ENCODE measurements around the gene XIRP2.

Gene XIRP2

GRCh38 chr2:167140767-167141166, 252.5 kb downstream of the XIRP2 start:
- FAIRE-seq: no peak

- FAIRE-seq: no peak
Measured at GRCh38 chr2:167142554-167142953, 254.3 kb downstream of the XIRP2 start.

DNA sequence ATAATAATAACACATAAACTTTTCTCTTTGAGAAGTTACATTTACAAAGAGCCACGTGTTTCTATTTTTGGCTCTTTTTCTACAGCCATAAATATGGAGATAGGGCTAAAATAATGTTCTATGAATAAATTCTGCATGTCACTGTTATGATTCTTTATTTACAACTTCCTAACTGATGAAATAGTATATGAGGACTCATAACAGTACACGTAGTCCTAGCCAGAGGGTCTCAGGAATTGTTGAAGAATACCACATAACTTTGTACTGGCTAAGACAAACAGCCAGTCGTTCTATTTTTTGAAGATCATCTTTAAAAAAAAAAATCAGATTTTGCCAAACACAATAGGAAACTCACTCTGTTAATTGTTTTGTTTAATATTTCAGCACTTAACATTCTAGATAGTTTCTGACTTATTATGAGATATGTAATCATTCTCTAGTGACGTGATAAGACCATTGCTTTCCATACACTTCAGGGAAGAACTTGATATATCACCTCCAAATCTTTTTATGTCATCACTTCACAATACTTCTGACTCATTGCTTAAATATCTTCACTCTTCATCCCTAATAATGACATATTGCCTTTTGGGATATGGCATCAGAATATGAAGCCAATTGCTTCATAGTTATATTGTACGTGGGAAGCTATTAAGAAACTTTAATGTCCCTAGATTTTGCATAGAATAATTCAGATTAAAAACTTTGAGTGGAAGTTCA, 256.1 kb downstream of the XIRP2 start:
- no peak for FAIRE-seq

DNA sequence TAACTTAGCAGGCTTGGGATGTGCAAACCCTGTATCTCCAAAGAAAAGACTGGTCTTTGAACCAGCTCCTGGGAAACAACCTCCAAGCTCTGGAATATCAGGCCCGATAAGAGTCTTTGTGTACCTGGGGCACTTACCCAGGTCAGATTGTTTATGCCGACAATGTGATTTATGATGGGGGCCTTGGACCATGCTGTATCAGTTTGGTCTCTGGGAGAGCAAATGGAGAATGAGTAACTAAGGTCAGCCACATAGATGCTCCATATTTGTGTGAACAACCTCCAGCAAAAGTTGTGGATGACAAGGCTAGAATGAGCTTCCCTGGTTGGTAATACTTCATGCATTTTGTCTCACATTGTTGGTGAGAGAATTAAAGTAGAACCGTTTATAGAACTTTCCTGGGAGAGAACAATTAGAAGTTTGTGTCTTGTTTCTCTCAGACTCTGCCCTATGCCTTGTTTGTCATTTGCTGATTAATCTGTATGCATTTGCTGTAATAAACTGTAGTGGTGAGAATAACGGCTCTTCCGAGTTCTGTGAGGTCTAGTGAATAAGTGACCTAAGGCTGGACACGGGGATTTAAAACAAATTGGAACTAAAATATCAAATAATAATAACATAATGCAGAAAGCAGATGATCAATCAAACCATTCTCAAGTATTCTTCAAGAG, 259.1 kb downstream of the XIRP2 start:
- FAIRE-seq: no peak

DNA sequence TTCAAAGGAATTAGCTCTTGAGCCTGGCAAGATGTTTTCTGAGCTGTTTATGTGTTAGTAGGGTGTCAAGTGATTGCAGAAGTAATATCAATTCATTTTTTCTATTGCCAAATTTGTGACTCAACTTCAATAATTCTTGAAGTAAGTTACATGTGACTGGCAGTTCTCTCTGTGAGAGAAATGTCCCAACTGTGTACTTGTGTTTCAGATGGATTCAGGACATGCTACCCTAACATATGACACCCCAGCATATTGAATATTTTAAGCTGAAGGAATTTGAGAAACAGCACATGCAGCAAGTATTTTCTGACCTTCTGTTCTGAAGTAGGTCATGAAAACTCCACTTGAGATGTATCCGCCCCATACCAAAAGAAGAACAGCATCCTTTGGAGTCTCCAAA, 263.6 kb downstream of the XIRP2 start:
- FAIRE-seq: no peak

DNA sequence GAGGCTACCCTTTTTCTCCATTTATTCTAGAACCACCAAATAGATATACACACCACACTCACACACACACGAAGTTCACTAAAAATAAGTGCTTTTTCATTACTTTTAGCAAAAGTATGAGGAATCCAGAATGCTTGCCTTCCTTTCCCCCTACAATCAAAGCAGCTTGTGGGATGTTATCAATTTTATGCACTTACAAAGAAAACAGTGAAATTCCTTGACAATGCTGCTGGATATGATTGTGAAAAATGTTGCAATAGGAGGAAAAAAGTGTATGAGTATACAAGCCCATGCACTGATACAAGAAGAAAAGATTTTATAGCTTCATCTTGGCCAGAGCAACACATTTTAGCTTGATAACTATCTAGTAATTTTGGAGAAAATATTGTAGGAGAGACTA, 269.2 kb downstream of the XIRP2 start:
- no peak for FAIRE-seq

- no peak for FAIRE-seq
Measured at GRCh38 chr2:167177196-167177595, 288.9 kb downstream of the XIRP2 start.

- no peak for FAIRE-seq
Measured at GRCh38 chr2:167181134-167181533, 292.9 kb downstream of the XIRP2 start.

GRCh38 chr2:167181688-167182087, 293.4 kb downstream of the XIRP2 start:
- no peak for FAIRE-seq

DNA sequence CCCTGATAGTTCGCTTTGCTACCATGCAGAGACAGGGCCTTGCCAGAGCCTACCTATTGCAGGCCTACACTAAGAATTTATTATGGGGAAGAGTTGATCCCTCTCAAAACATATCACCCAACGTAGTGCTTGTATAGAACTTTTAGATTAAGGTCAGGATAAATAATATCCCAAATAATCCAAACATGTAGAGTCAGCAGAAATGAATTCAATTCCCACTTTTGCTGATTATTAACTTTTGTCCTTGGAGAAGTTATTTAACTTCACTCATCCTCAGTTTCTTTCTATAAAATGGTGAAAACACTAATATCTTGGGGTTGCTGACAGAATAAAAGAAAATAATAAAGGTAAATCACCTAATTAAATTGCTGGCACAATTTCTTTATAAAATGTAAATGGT, 294.1 kb downstream of the XIRP2 start:
- FAIRE-seq: no peak

- FAIRE-seq: no peak
Measured at GRCh38 chr2:167183931-167184330, 295.7 kb downstream of the XIRP2 start.

DNA sequence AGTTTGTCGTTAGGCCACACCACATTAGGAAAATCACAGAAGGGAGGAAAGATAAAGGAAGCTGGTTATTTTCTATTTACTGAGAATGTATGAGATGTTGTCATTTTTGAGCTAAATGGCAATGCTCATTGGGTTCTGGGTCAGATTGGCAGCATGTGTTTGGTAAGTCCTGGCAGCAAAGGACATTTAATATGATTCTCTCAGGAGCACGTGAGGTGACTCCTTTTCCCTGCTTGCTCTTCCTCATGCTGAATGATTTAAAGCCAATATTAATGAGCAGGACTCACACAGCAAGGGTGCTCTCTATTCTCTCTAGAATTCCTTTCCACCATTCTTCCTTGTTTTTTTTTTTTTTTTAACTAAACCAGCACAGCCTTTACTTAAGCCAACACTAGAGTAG, 298.2 kb downstream of the XIRP2 start:
- FAIRE-seq: no peak

GRCh38 chr2:167187049-167187727, 298.9 kb downstream of the XIRP2 start:
- no peak for FAIRE-seq

- no peak for FAIRE-seq
Measured at GRCh38 chr2:167187978-167188967, 300.0 kb downstream of the XIRP2 start.

DNA sequence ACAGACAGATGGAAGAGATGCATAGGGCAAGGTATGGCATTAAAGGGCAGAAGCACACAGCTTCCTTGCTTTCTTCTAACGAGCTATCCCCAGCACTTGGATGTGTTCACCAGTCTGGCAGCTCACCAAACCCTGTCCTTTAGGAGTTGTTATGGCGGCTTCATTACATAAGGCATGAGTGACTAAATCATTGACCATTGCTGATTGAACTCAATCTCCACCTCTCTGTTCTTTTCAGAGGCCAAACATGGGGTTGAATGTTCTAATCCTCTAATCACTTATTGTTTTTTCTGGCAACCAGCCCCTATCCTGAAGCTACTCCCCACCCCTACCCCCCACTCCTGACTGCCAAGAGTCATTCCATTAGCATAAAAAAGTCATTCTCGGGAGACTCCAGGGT, 301.8 kb downstream of the XIRP2 start:
- FAIRE-seq: no peak

DNA sequence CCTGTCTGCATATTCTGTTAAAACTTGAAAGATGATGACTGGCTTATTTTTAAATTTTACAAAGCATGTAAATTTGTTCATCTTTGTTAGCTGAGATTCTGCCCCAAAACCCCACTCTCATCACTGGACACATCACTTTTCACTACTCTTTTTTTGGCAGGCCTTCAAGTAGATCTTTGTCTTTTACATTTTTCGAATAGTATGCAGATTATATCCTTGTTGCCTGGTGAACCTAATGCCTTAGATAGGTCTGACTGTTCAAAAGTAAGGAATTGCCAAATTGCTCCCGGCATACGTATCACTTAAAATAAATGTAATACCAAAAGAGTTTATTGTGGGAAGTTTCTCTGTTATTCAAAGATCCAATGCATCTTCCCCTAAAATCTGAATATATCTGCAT, 303.3 kb downstream of the XIRP2 start:
- FAIRE-seq: no peak

GRCh38 chr2:167192833-167193232, 304.6 kb downstream of the XIRP2 start:
- FAIRE-seq: no peak

- FAIRE-seq: no peak
Measured at GRCh38 chr2:167196461-167197252, 308.4 kb downstream of the XIRP2 start.

GRCh38 chr2:167198009-167198408, 309.7 kb downstream of the XIRP2 start:
- no peak for FAIRE-seq

- no peak for FAIRE-seq
Measured at GRCh38 chr2:167198576-167198975, 310.3 kb downstream of the XIRP2 start.

GRCh38 chr2:167200019-167200418, 311.7 kb downstream of the XIRP2 start:
- FAIRE-seq: no peak

GRCh38 chr2:167209784-167210183, 321.5 kb downstream of the XIRP2 start:
- FAIRE-seq: no peak

All from endometrium (tissue), 2 donors.